ENCODE results near the gene DAPK2. TPM values are rescaled to one million over a fixed set of nuclear protein-coding genes. Genes with fewer than 3 reads are reported as not detected.

The DAPK2 gene
- total RNA-seq, 1 donor from 2014 or later: 2.4 TPM

- H3K27ac ChIP-seq: no peak overlapping the region
- no peaks in the 10 kb centered on the region for H3K9me3 ChIP-seq
- no peaks in the 10 kb centered on the region for H3K27me3 ChIP-seq
- DNase-seq (ENCODE audit: low spot score in 2 of 2): peak in 1 of 2 donors; percentile 38
- peaks cover 0 to 3% of the 10 kb centered on the region in 2 donors for H3K4me1 ChIP-seq
- no peak for TF ChIP-seq CTCF (IDR thresholded peaks at IDR 0.05)
- no peak overlapping the region for H3K4me3 ChIP-seq
- no peaks in the 10 kb centered on the region for H3K36me3 ChIP-seq
- intact Hi-C loops (cut with DNase I): no loop called here
Observed at GRCh38 chr15:63982381-63982854, 63.9 kb downstream of the DAPK2 start.

GRCh38 chr15:63981596-63982320 lies 64.5 kb downstream of the DAPK2 start:
- TF ChIP-seq CTCF (IDR thresholded peaks at IDR 0.05): no peak
- Histone ChIP-seq H3K4me3 (no peak overlapping the region), H3K27me3 (no peaks in the 10 kb centered on the region), H3K4me1 (peaks cover 0 to 3% of the 10 kb centered on the region in 2 donors), H3K36me3 (no peaks in the 10 kb centered on the region), H3K27ac (no peak overlapping the region), H3K9me3 (no peaks in the 10 kb centered on the region)
- intact Hi-C loops (cut with DNase I): no loop called here
- DNase-seq (ENCODE audit: low spot score in 2 of 2): no peak

- no peak for DNase-seq (ENCODE audit: low spot score in 2 of 2)
- intact Hi-C loops (cut with DNase I): no loop called here
- Histone ChIP-seq H3K9me3 (no peaks in the 10 kb centered on the region), H3K4me1 (peaks cover 0 to under 1% of the 10 kb centered on the region in 2 donors), H3K4me3 (no peak overlapping the region), H3K27me3 (no peaks in the 10 kb centered on the region), H3K27ac (no peak overlapping the region), H3K36me3 (no peaks in the 10 kb centered on the region)
- no peak for TF ChIP-seq CTCF (IDR thresholded peaks at IDR 0.05)
Observed at GRCh38 chr15:63979262-63979793, 67.0 kb downstream of the DAPK2 start.

GRCh38 chr15:63978511-63979261 lies 67.6 kb downstream of the DAPK2 start:
- Histone ChIP-seq H3K4me3 (no peak overlapping the region), H3K4me1 (no peaks in the 10 kb centered on the region), H3K36me3 (no peaks in the 10 kb centered on the region), H3K9me3 (no peaks in the 10 kb centered on the region), H3K27ac (no peak overlapping the region), H3K27me3 (no peaks in the 10 kb centered on the region)
- DNase-seq (ENCODE audit: low spot score in 2 of 2): no peak
- intact Hi-C loops (cut with DNase I): no loop called here
- TF ChIP-seq CTCF (IDR thresholded peaks at IDR 0.05): no peak

- no peaks in the 10 kb centered on the region for H3K4me1 ChIP-seq
- no peak for TF ChIP-seq CTCF (IDR thresholded peaks at IDR 0.05)
- H3K36me3 ChIP-seq: no peaks in the 10 kb centered on the region
- intact Hi-C loops (cut with DNase I): no loop called here
- no peak overlapping the region for H3K4me3 ChIP-seq
- DNase-seq (ENCODE audit: low spot score in 2 of 2): no peak
- H3K27ac ChIP-seq: no peak overlapping the region
- no peaks in the 10 kb centered on the region for H3K9me3 ChIP-seq
- no peaks in the 10 kb centered on the region for H3K27me3 ChIP-seq
Observed at GRCh38 chr15:63977119-63977518, 69.2 kb downstream of the DAPK2 start.

Data from ascending aorta (tissue), 2 donors.